ENCODE results near the gene ZNF408.

Gene ZNF408

GRCh38 chr11:46731545-46731944 is 30.7 kb downstream of the ZNF408 start:
- CTCF ChIA-PET, result no interaction called here
- H3K36me3 ChIP-seq (ENCODE audit: control insufficient read depth in 4 of 4, insufficient read depth in 4 of 4, low read length in 3 of 4), result no peaks in the 10 kb centered on the region
- DNase-seq, result no peak
- H3K9me3 ChIP-seq (ENCODE audit: control extremely low read depth in 1 of 5, control insufficient read depth in 4 of 5, insufficient read depth in 2 of 5, low read depth in 1 of 5, low read length in 4 of 5), result no peaks in the 10 kb centered on the region
- no peak overlapping the region for H3K4me3 ChIP-seq (ENCODE audit: control insufficient read depth in 1 of 7, extremely low read depth in 1 of 7, insufficient read depth in 4 of 7, low read depth in 2 of 7, low read length in 6 of 7)
- no peaks in the 10 kb centered on the region for H3K4me1 ChIP-seq (ENCODE audit: control extremely low read depth in 1 of 4, control insufficient read depth in 4 of 4, insufficient read depth in 4 of 4, low read length in 3 of 4)
- 83% methylated on average over 3 of the region's 4 CpGs for WGBS (ENCODE audit: insufficient coverage)
- POLR2A ChIA-PET, result no interaction called here
- H3K27ac ChIP-seq (ENCODE audit: insufficient read depth in 1 of 2, low read depth in 1 of 2, low read length in 2 of 2, poor library complexity in 1 of 2, severe bottlenecking in 2 of 2), result no peak overlapping the region
- H3K27me3 ChIP-seq (replicated peaks in 2 of 5; ENCODE audit: control insufficient read depth in 4 of 5, insufficient read depth in 5 of 5, low read length in 4 of 5), result no peaks in the 10 kb centered on the region

GRCh38 chr11:46733234-46733633 is 32.4 kb downstream of the ZNF408 start:
- no CpG with 5 or more reads among the region's 1 CpG for WGBS (ENCODE audit: insufficient coverage)
- no peak for DNase-seq
- CTCF ChIA-PET, result no interaction called here
- H3K4me1 ChIP-seq (ENCODE audit: control extremely low read depth in 1 of 4, control insufficient read depth in 4 of 4, insufficient read depth in 4 of 4, low read length in 3 of 4), result no peaks in the 10 kb centered on the region
- H3K27ac ChIP-seq (ENCODE audit: insufficient read depth in 1 of 2, low read depth in 1 of 2, low read length in 2 of 2, poor library complexity in 1 of 2, severe bottlenecking in 2 of 2), result no peak overlapping the region
- H3K4me3 ChIP-seq (ENCODE audit: control insufficient read depth in 1 of 7, extremely low read depth in 1 of 7, insufficient read depth in 4 of 7, low read depth in 2 of 7, low read length in 6 of 7), result no peak overlapping the region
- no peaks in the 10 kb centered on the region for H3K9me3 ChIP-seq (ENCODE audit: control extremely low read depth in 1 of 5, control insufficient read depth in 4 of 5, insufficient read depth in 2 of 5, low read depth in 1 of 5, low read length in 4 of 5)
- no peaks in the 10 kb centered on the region for H3K36me3 ChIP-seq (ENCODE audit: control insufficient read depth in 4 of 4, insufficient read depth in 4 of 4, low read length in 3 of 4)
- no peaks in the 10 kb centered on the region for H3K27me3 ChIP-seq (replicated peaks in 2 of 5; ENCODE audit: control insufficient read depth in 4 of 5, insufficient read depth in 5 of 5, low read length in 4 of 5)
- POLR2A ChIA-PET, result interaction anchor here (0.6 kb wide), 1 partner anchor 701 kb away, joined by 6 read pairs; no protein-coding TSS in a partner anchor

DNA sequence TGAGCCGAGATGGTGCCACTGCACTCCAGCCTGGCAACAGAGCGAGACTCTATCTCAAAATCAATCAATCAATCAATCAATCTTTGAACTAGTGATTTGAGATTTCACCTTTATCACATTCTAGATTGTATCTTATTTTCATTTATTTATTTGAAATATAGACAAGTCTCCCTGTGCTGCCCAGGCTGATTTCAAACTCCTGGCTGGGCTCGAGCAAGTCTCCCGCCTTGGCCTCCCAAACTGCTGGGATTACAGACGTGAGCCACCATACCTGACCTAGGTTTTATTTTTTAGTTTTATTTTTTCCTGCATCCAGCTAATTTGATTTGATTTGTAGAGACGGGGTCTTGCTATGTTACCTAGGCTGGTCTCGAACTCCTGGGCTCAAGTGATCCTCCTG is 35.3 kb downstream of the ZNF408 start:
- H3K4me1 ChIP-seq (ENCODE audit: control extremely low read depth in 1 of 4, control insufficient read depth in 4 of 4, insufficient read depth in 4 of 4, low read length in 3 of 4), result no peaks in the 10 kb centered on the region
- CTCF ChIA-PET, result no interaction called here
- H3K27me3 ChIP-seq (replicated peaks in 2 of 5; ENCODE audit: control insufficient read depth in 4 of 5, insufficient read depth in 5 of 5, low read length in 4 of 5), result no peaks in the 10 kb centered on the region
- H3K4me3 ChIP-seq (ENCODE audit: control insufficient read depth in 1 of 7, extremely low read depth in 1 of 7, insufficient read depth in 4 of 7, low read depth in 2 of 7, low read length in 6 of 7), result no peak overlapping the region
- POLR2A ChIA-PET, result no interaction called here
- WGBS (ENCODE audit: insufficient coverage), result 93% methylated on average over 3 of the region's 7 CpGs
- no peak for DNase-seq
- H3K9me3 ChIP-seq (ENCODE audit: control extremely low read depth in 1 of 5, control insufficient read depth in 4 of 5, insufficient read depth in 2 of 5, low read depth in 1 of 5, low read length in 4 of 5), result no peaks in the 10 kb centered on the region
- H3K36me3 ChIP-seq (ENCODE audit: control insufficient read depth in 4 of 4, insufficient read depth in 4 of 4, low read length in 3 of 4), result peaks cover 0 to 8% (median 2%) of the 10 kb centered on the region in 4 experiments
- no peak overlapping the region for H3K27ac ChIP-seq (ENCODE audit: insufficient read depth in 1 of 2, low read depth in 1 of 2, low read length in 2 of 2, poor library complexity in 1 of 2, severe bottlenecking in 2 of 2)

GRCh38 chr11:46736615-46737014 is 35.8 kb downstream of the ZNF408 start:
- 100% methylated on average over 2 of the region's 5 CpGs for WGBS (ENCODE audit: insufficient coverage)
- ChIA-PET POLR2A (no interaction called here), CTCF (interaction anchor here (1.3 kb wide), 1 partner anchor 16 kb away, joined by 5 read pairs; no protein-coding TSS in a partner anchor)
- Histone ChIP-seq H3K36me3 (ENCODE audit: control insufficient read depth in 4 of 4, insufficient read depth in 4 of 4, low read length in 3 of 4) (peaks cover 0 to 12% (median 5%) of the 10 kb centered on the region in 4 experiments), H3K27ac (ENCODE audit: insufficient read depth in 1 of 2, low read depth in 1 of 2, low read length in 2 of 2, poor library complexity in 1 of 2, severe bottlenecking in 2 of 2) (no peak overlapping the region), H3K4me1 (ENCODE audit: control extremely low read depth in 1 of 4, control insufficient read depth in 4 of 4, insufficient read depth in 4 of 4, low read length in 3 of 4) (no peaks in the 10 kb centered on the region), H3K27me3 (replicated peaks in 2 of 5; ENCODE audit: control insufficient read depth in 4 of 5, insufficient read depth in 5 of 5, low read length in 4 of 5) (no peaks in the 10 kb centered on the region), H3K9me3 (ENCODE audit: control extremely low read depth in 1 of 5, control insufficient read depth in 4 of 5, insufficient read depth in 2 of 5, low read depth in 1 of 5, low read length in 4 of 5) (no peaks in the 10 kb centered on the region), H3K4me3 (ENCODE audit: control insufficient read depth in 1 of 7, extremely low read depth in 1 of 7, insufficient read depth in 4 of 7, low read depth in 2 of 7, low read length in 6 of 7) (no peak overlapping the region)
- no peak for DNase-seq

- Histone ChIP-seq H3K27me3 (replicated peaks in 2 of 5; ENCODE audit: control insufficient read depth in 4 of 5, insufficient read depth in 5 of 5, low read length in 4 of 5) (no peaks in the 10 kb centered on the region), H3K4me3 (ENCODE audit: control insufficient read depth in 1 of 7, extremely low read depth in 1 of 7, insufficient read depth in 4 of 7, low read depth in 2 of 7, low read length in 6 of 7) (no peak overlapping the region), H3K27ac (ENCODE audit: insufficient read depth in 1 of 2, low read depth in 1 of 2, low read length in 2 of 2, poor library complexity in 1 of 2, severe bottlenecking in 2 of 2) (no peak overlapping the region), H3K36me3 (ENCODE audit: control insufficient read depth in 4 of 4, insufficient read depth in 4 of 4, low read length in 3 of 4) (peaks cover 0 to 23% (median 14%) of the 10 kb centered on the region in 4 experiments), H3K9me3 (ENCODE audit: control extremely low read depth in 1 of 5, control insufficient read depth in 4 of 5, insufficient read depth in 2 of 5, low read depth in 1 of 5, low read length in 4 of 5) (no peaks in the 10 kb centered on the region), H3K4me1 (ENCODE audit: control extremely low read depth in 1 of 4, control insufficient read depth in 4 of 4, insufficient read depth in 4 of 4, low read length in 3 of 4) (no peaks in the 10 kb centered on the region)
- WGBS (ENCODE audit: insufficient coverage), result 100% methylated on average over 6 of the region's 11 CpGs
- CTCF ChIA-PET, result interaction anchor here (0.6 to 1.3 kb wide), 3 partner anchors 9 to 23 kb away, joined by 3 to 5 read pairs (median 3); no protein-coding TSS in a partner anchor
- no peak for DNase-seq
- POLR2A ChIA-PET, result interaction anchor here (0.6 kb wide), 1 partner anchor 10 kb away, joined by 3 read pairs; no protein-coding TSS in a partner anchor
These were observed 36.9 kb downstream of the ZNF408 start for GRCh38 chr11:46737699-46738098.

GRCh38 chr11:46738887-46739286 is 38.1 kb downstream of the ZNF408 start:
- ChIA-PET POLR2A (no interaction called here), CTCF (no interaction called here)
- Histone ChIP-seq H3K36me3 (ENCODE audit: control insufficient read depth in 4 of 4, insufficient read depth in 4 of 4, low read length in 3 of 4) (peaks cover 2 to 35% (median 26%) of the 10 kb centered on the region in 4 experiments), H3K4me3 (ENCODE audit: control insufficient read depth in 1 of 7, extremely low read depth in 1 of 7, insufficient read depth in 4 of 7, low read depth in 2 of 7, low read length in 6 of 7) (no peak overlapping the region), H3K9me3 (ENCODE audit: control extremely low read depth in 1 of 5, control insufficient read depth in 4 of 5, insufficient read depth in 2 of 5, low read depth in 1 of 5, low read length in 4 of 5) (no peaks in the 10 kb centered on the region), H3K4me1 (ENCODE audit: control extremely low read depth in 1 of 4, control insufficient read depth in 4 of 4, insufficient read depth in 4 of 4, low read length in 3 of 4) (no peaks in the 10 kb centered on the region), H3K27ac (ENCODE audit: insufficient read depth in 1 of 2, low read depth in 1 of 2, low read length in 2 of 2, poor library complexity in 1 of 2, severe bottlenecking in 2 of 2) (no peak overlapping the region), H3K27me3 (replicated peaks in 2 of 5; ENCODE audit: control insufficient read depth in 4 of 5, insufficient read depth in 5 of 5, low read length in 4 of 5) (no peaks in the 10 kb centered on the region)
- no peak for DNase-seq
- 85% methylated on average over 6 of the region's 6 CpGs for WGBS (ENCODE audit: insufficient coverage)

GRCh38 chr11:46741600-46742484 is 41.0 kb downstream of the ZNF408 start:
- no peaks in the 10 kb centered on the region for H3K27me3 ChIP-seq (replicated peaks in 2 of 5; ENCODE audit: control insufficient read depth in 4 of 5, insufficient read depth in 5 of 5, low read length in 4 of 5)
- POLR2A ChIA-PET, result interaction anchor here (0.5 kb wide), 1 partner anchor 14 kb away, joined by 3 read pairs; no protein-coding TSS in a partner anchor
- no peaks in the 10 kb centered on the region for H3K4me1 ChIP-seq (ENCODE audit: control extremely low read depth in 1 of 4, control insufficient read depth in 4 of 4, insufficient read depth in 4 of 4, low read length in 3 of 4)
- H3K4me3 ChIP-seq (ENCODE audit: control insufficient read depth in 1 of 7, extremely low read depth in 1 of 7, insufficient read depth in 4 of 7, low read depth in 2 of 7, low read length in 6 of 7), result no peak overlapping the region
- CTCF ChIA-PET, result no interaction called here
- H3K9me3 ChIP-seq (ENCODE audit: control extremely low read depth in 1 of 5, control insufficient read depth in 4 of 5, insufficient read depth in 2 of 5, low read depth in 1 of 5, low read length in 4 of 5), result no peaks in the 10 kb centered on the region
- 100% methylated on average over 6 of the region's 12 CpGs for WGBS (ENCODE audit: insufficient coverage)
- no peak overlapping the region for H3K27ac ChIP-seq (ENCODE audit: insufficient read depth in 1 of 2, low read depth in 1 of 2, low read length in 2 of 2, poor library complexity in 1 of 2, severe bottlenecking in 2 of 2)
- DNase-seq, result no peak
- peaks cover 7 to 62% (median 47%) of the 10 kb centered on the region in 4 experiments for H3K36me3 ChIP-seq (ENCODE audit: control insufficient read depth in 4 of 4, insufficient read depth in 4 of 4, low read length in 3 of 4)

All from common myeloid progenitor, CD34-positive (primary cell).